ENCODE measurements around the gene ATG101. TPM values are rescaled to one million over a fixed set of nuclear protein-coding genes. Genes with fewer than 3 reads are reported as not detected.

The ATG101 gene
- total RNA-seq, 2 donors from 2014 or later: 26.8 to 36.9 TPM

DNA sequence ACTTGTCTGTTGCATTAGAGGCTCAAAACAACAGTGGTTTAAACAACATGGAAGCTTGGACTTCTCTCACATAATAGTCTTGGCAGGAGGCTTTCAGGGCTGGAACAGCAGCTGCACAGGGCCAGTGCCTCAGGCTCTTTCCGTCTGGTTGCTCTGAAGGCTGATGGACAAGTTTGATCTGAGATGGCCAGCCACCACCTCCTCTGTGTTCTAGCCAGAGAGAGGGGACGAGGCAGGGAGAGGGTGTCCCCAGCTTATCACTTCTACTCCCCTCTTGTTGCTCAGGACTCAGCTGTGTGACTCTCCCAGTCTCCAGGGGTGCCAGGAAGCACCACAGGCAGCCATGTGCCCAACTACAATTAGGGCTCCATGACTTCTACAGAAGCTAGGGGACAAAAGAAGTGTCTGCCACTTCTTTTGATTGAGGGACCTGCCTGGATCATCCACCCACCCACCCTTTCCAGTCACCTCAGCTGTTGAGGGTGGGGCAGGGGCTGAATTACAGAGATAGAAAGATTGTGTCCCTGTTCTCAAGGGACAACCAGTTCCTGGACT lies 56.3 kb downstream of the ATG101 start:
- Histone ChIP-seq H3K4me1 (peaks cover 0 to 36% of the 10 kb centered on the region in 2 donors), H3K36me3 (no peaks in the 10 kb centered on the region), H3K27me3 (no peaks in the 10 kb centered on the region), H3K9me3 (no peaks in the 10 kb centered on the region), H3K4me3 (no peak overlapping the region), H3K27ac (peak overlapping the region; percentile 69 to 75)
- TF ChIP-seq, protein P1, sequence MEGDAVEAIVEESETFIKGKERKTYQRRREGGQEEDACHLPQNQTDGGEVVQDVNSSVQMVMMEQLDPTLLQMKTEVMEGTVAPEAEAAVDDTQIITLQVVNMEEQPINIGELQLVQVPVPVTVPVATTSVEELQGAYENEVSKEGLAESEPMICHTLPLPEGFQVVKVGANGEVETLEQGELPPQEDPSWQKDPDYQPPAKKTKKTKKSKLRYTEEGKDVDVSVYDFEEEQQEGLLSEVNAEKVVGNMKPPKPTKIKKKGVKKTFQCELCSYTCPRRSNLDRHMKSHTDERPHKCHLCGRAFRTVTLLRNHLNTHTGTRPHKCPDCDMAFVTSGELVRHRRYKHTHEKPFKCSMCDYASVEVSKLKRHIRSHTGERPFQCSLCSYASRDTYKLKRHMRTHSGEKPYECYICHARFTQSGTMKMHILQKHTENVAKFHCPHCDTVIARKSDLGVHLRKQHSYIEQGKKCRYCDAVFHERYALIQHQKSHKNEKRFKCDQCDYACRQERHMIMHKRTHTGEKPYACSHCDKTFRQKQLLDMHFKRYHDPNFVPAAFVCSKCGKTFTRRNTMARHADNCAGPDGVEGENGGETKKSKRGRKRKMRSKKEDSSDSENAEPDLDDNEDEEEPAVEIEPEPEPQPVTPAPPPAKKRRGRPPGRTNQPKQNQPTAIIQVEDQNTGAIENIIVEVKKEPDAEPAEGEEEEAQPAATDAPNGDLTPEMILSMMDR (IDR thresholded peaks at IDR 0.05): no peak
- DNase-seq (ENCODE audit: low spot score): no peak

Other genes starting within 250 kb of the ATG101 start
- gene FIGNL2, start 221.3 kb upstream of the ATG101 start, total RNA-seq: under 1 TPM; 0.19 to 0.24 TPM
- gene ANKRD33, start 181.9 kb upstream of the ATG101 start, total RNA-seq: not detected
- gene ACVRL1, start 162.5 kb upstream of the ATG101 start, total RNA-seq: 10 to 100 TPM; 48.1 to 57.5 TPM
- 10 to 100 TPM in 1 of 2 donors, 1 to 10 TPM in 1; 8.2 to 12.5 TPM for gene ACVR1B, start 118.3 kb upstream of the ATG101 start, total RNA-seq
- 10 to 100 TPM; 17.6 to 23.2 TPM for gene TAMALIN, start 63.0 kb upstream of the ATG101 start, total RNA-seq
- gene NR4A1, start 18.5 kb upstream of the ATG101 start, total RNA-seq: 100 to 1,000 TPM; 150 to 238 TPM
- 1 to 10 TPM in 1 of 2 donors, under 1 TPM in 1; 0.44 to 3.2 TPM for gene SMIM41, start 9.7 kb downstream of the ATG101 start, total RNA-seq
- gene KRT80, start 122.0 kb downstream of the ATG101 start, total RNA-seq: 1 to 10 TPM in 1 of 2 donors, under 1 TPM in 1; 0.30 to 1.5 TPM
- gene KRT7, start 163.3 kb downstream of the ATG101 start, total RNA-seq: 10 to 100 TPM; 14.7 to 58.4 TPM
- not detected for gene KRT86, start 204.7 kb downstream of the ATG101 start, total RNA-seq
- not detected for gene KRT81, start 221.6 kb downstream of the ATG101 start, total RNA-seq